Sigmoid colon (tissue), 4 donors: Measurements from ENCODE around the gene RBM33.

Experiments used
- POLR2A ChIP-seq, 2 donors: fragments of 450-650 bp; IDR thresholded peaks; one replicate each; pipeline ENCODE4 v1.6.1; 2016; ENCODE audit warnings: antibody characterized with exemption in 2 of 2, mild to moderate bottlenecking in 2 of 2, moderate library complexity in 2 of 2
- POLR2AphosphoS5 ChIP-seq, 4 donors: sonication (generic); formaldehyde crosslinking; IDR thresholded peaks; one replicate each; pipeline ENCODE4 v1.6.1; 2017; ENCODE audit warnings: antibody characterized with exemption in 4 of 4
- TF ChIP-seq, protein P1 (sequence below), 4 experiments: fragments of 450-650 bp in 3 of 4; fragments of 200-600 bp in 1 of 4; IDR thresholded peaks; one replicate each; pipeline ENCODE4 v1.5.1; 2016 to 2019; ENCODE audit warnings: antibody characterized with exemption in 4 of 4, mild to moderate bottlenecking in 3 of 4, moderate library complexity in 2 of 4

DNA sequence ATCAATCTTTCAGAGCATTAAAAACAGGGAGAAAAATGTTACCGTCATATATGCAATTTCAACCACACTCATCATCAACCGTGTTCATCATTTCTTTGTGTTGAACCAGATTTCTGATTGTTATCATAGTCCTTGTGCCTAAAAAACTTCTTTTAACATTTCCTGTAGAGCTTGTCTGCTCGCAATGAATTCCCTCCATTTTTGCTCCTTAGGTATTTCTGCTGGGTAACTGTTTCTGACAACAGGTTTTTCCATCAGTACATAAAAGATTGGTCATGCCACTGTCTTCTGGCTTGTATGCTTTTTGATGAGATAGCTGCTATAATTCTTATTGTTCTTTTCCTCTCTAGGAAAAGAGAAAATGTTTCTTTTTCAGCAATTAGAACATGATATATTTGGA, 8.6 kb upstream of the RBM33 start:
- no peak for TF ChIP-seq POLR2A (IDR thresholded peaks at IDR 0.05)
- TF ChIP-seq, protein P1, sequence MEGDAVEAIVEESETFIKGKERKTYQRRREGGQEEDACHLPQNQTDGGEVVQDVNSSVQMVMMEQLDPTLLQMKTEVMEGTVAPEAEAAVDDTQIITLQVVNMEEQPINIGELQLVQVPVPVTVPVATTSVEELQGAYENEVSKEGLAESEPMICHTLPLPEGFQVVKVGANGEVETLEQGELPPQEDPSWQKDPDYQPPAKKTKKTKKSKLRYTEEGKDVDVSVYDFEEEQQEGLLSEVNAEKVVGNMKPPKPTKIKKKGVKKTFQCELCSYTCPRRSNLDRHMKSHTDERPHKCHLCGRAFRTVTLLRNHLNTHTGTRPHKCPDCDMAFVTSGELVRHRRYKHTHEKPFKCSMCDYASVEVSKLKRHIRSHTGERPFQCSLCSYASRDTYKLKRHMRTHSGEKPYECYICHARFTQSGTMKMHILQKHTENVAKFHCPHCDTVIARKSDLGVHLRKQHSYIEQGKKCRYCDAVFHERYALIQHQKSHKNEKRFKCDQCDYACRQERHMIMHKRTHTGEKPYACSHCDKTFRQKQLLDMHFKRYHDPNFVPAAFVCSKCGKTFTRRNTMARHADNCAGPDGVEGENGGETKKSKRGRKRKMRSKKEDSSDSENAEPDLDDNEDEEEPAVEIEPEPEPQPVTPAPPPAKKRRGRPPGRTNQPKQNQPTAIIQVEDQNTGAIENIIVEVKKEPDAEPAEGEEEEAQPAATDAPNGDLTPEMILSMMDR (IDR thresholded peaks at IDR 0.05), result no peak
- TF ChIP-seq POLR2AphosphoS5 (IDR thresholded peaks at IDR 0.05), result no peak
